HTERT RPE-1 (cell line): ENCODE measurements around the gene GTSE1.

Experiments
- in situ Hi-C: fragments of 300-500 bp; cut with MboI; formaldehyde crosslinking; loops from 4 replicates; pipeline ENCODE4 v1.14.3; 2020; ENCODE audit warnings: low sequenced_read_pairs

Gene GTSE1

DNA sequence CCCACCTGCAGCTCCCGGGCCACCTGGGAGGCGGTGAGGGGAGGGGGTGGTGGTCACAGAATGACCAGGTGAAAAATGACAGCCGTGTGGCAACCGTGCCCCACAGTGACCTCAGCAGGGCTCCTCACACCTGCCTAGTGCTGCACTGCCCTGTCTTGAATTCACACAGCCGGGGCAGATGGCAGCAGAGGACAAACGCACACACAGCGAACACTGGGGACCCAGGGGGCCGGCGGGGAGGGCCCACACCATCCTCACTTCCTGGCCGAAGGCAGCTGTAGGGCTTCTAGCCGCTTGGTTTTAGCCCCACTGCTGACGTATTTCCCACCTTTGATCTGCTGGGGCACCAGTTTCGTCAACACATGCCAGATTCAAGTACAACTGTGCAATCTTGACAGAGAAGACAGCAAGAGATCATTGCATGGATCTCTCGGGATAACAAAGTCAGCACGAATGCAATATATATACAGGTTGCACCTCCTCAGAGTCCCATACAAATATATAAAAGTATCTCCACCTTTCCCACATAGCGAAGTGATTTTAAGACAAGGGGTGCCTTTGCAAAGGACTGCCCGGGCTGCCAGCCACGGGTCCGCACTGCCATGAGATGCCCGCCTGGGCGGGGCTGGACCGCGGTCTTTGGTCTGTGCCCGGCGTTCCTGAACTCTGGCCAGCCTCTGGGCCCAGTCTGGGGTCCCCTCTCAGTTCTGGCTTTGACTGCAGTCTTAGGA lies 65.7 kb downstream of the GTSE1 start:
- in situ Hi-C loops: loop anchor here (25.0 kb wide), 1 partner anchor 175 kb away; the partner anchor contains the start of gene CELSR1

GRCh38 chr22:46362934-46363515 lies 66.4 kb downstream of the GTSE1 start:
- in situ Hi-C loops: loop anchor here (25.0 kb wide), 1 partner anchor 174 kb away; the partner anchor contains the start of gene CELSR1

DNA sequence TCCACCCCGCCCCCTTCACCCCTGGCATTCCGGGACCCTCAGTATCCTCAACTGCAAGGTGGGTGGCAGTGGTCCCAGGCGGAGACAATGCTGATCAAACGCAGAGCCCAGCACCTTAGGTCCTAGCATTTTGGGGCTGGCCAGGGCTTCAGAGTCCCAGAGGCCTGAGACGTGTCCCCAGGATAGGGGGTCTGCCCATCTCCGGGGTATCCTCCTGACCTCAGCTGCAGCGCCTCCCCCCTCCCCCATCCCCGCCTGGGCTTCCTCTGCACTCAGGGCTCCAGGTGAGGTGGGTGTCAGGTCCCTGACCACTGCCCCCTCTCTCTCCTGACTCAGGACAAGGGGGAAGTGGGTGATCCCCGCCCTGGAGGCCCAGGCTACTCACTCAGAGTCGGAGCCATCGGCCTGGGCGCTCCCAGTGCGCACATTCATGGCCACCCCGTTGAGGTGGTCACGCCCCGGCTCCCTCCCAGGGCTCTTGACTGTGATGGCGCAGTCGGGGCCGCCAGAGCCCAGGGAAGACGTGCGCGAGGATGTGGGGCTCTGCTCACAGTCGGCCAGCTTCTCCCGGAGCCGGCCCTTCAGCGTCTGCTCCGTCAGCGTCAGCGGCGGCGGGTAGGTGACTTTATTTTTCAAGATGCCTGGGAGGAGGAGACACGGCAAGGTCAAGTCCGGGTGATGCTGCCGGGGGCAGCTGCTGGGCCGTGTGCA lies 67.1 kb downstream of the GTSE1 start:
- in situ Hi-C loops: loop anchor here (25.0 kb wide), 1 partner anchor 174 kb away; the partner anchor contains the start of gene CELSR1

- in situ Hi-C loops: loop anchor here (25.0 kb wide), 1 partner anchor 173 kb away; the partner anchor contains the start of gene CELSR1
Measured at GRCh38 chr22:46364341-46365165, 67.9 kb downstream of the GTSE1 start.

DNA sequence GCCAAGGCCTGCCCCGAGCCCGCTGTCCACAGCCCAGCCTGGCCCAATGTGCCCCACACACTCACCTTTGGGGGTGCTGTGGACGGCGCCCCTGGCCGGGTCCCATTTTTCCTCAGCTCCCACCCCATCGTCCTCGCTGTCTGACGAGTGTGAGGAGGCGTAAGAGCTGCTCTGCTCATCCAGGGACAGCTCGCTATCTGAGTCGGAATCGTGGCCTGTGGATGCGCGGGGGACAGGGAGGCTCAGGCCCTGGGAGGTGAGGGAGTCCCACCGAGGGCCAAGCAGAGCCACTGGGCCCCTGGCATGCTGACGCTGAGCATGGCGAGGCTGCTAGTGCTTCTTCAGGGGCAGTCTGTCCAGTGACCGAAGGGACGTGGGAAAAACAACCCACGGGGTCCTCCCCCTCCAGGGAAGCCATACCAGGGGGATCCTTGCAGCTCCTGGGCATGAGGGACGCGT lies 68.5 kb downstream of the GTSE1 start:
- in situ Hi-C loops: loop anchor here (25.0 kb wide), 1 partner anchor 172 kb away; the partner anchor contains the start of gene CELSR1

DNA sequence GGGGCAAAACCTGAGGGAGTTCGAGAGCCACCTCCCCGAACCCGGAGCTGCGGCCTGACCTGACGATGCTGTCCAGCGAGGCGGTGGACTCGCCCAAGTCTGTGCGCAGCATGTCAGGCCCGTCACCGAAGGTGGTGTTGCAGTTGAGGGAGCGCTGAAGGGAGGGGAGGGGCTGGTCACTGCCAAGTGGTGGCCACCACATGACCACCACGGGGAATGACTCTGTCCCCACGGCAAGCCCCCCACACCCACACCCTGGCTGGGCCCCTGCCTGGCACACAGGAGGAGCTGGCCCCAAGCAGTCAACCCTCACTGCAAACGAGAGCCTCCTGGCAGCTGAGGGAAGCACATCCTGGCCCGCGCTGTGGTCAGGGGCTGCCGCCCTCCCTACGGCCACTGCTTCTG lies 69.7 kb downstream of the GTSE1 start:
- in situ Hi-C loops: loop anchor here (25.0 kb wide), 1 partner anchor 171 kb away; the partner anchor contains the start of gene CELSR1

DNA sequence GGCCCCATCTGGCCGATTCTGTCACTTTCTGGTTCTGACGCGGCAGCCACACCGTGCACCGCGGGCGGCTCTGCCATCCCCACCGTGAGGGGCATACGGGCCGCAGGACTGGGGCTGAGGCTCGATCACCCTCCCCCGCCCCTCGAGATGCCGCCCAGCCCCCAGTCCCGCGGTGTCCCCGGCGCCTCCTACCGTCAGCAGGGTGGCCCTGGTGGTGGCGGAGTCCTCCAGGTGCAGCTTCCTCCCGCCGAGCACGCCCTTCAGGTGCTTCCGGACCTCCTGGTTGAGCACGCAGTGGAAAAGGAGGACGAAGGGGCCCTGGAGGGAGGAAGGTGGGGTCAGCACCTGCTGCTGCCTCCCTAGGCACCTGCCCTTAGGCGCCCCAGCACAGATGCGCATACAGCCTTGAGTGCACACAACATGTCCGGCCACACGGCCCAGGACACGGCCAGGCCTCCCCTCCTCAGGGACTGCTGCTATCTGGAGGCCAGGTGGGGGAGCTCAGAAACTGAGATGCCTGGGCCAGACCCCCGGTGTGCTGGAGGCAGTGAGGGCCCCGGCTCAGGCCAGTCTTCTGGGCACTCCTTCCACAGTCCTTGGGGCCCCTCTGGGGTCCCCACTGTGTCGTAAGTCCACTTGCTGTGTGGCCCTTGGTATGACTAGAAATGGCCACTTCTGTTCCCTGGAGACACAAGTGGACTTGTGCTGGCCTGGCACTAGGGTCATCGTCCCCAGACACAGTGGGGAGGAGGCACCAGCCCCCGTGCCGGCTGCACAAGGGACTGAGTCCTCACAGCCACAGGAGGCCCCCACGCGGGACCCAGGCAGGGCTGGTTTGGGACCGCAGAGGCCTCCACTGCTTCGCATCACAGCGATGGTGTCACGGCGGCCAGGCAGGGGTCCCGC lies 70.4 kb downstream of the GTSE1 start:
- in situ Hi-C loops: loop anchor here (25.0 kb wide), 1 partner anchor 170 kb away; the partner anchor contains the start of gene CELSR1

- in situ Hi-C loops: loop anchor here (25.0 kb wide), 1 partner anchor 170 kb away; the partner anchor contains the start of gene CELSR1
Measured at GRCh38 chr22:46367707-46368191, 71.1 kb downstream of the GTSE1 start.

DNA sequence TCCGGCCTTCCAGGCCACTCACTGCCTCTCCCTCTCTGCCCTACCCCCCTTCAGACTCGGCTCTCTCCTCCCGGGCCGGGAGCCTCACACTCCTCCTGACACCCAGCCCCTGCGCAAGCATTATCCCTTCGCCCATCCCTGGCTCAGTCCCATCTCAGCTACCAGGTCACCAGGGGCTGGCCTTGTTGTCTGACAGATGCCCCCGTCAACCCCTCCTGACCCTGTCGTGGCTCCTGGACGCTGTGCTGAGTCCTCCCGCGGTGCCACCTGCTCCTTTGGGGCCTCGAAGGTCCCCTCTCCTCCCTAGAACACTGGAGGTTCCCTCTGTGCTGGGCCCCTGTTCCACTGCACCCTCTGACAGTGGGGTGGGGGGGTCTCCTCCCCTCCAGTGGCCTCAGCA lies 71.8 kb downstream of the GTSE1 start:
- in situ Hi-C loops: loop anchor here (25.0 kb wide), 1 partner anchor 169 kb away; the partner anchor contains the start of gene CELSR1

DNA sequence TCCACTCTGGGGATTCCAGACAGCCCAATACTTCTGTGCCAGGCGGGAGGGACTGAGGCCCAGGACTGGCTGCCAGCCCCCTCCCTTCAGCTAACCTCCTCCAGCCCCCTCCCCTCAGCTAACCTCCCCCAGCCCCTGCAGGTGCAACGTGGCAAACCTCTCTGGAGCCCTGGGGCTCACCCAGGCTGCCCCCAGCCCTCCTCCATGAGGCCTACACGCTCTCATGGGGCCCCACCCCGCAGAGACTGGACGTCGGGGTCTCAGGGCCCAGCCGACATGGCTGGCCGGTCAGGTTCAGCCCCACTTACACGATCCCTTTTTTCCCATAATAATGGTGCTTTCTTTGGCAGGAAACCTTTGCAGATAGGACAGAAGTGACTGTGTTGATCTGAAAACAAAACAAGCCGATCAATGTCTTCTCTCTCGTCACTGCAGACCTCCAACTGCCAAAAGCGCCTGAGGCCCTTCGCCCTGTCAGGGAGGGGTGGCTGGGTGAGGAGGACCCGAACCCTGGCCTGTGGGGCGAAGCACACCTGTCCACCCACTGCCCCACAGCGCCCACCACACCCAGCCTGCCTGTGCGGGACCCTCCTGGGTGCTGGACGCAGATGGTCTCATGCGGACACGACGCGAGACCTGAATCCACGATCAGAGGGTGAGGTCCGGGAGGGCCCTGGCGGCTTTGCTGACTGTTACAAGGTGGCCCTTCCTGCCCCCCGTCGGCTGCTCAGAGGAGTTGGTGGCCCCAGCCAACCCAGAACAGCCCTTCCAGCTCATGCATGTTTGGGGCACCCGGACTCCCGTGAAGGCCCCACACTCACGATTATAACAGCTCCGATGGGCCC lies 72.4 kb downstream of the GTSE1 start:
- in situ Hi-C loops: loop anchor here (25.0 kb wide), 1 partner anchor 168 kb away; the partner anchor contains the start of gene CELSR1

- in situ Hi-C loops: loop anchor here (25.0 kb wide), 1 partner anchor 167 kb away; the partner anchor contains the start of gene CELSR1
Measured at GRCh38 chr22:46369716-46370583, 73.3 kb downstream of the GTSE1 start.

DNA sequence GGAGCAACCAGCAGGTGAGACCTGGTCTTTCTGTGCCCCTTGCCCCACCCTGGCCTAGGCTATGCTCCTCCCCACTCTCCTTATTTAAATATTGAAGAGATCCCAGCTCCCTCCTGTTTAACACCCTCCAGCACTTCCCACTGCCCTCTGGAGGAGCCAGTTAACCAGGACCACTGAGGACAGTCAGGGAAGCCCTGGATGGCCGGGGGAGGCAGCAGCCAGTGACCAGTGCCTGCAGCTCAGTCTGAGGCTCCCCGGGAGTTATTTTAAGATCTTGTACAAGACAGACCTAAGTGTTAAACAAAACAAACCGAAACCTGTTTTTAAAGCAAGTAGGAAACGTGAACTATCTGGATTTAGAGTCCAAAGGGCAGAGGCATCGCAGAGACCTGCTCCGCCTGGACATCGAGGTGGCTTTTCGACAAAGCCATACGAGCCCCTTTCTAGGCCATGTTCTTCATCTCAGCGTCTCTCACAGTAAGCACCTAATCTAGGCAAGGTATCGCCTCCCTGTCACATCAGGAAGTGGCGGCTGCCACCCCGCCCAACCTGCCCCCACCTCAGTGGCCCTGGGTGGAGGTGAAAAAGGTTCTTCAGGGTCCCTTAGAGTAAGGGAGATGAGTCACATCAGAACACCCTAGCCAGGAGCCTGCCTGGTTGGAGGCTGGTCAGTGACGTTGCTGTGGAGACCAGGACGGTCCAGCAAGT lies 74.1 kb downstream of the GTSE1 start:
- in situ Hi-C loops: loop anchor here (25.0 kb wide), 1 partner anchor 167 kb away; the partner anchor contains the start of gene CELSR1

DNA sequence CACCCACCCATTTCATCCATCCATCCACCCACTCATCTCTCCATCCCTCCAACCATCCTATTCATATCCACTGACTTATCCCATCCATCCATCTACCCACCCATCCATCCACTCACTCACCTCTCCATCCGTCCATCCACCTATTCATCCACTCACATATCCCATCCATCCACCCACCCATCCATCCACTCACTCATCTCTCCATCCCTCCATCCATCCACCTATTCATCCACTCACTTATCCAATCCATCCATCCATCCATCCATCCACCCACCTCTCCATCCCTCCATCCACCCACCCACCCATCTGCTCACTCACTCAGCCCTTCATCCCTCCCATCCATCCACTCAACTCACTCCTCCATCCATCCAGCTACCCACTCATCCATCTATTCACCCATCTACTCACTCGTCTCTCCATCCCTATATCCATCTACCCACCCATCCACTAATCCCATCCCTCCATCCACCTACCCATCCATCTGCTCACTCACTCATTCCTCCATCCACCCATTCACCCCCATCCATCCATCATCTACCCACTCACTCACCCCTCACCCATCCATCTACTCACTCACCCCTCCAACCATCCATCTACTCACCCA lies 75.1 kb downstream of the GTSE1 start:
- in situ Hi-C loops: loop anchor here (25.0 kb wide), 1 partner anchor 166 kb away; the partner anchor contains the start of gene CELSR1

GRCh38 chr22:46372686-46373085 lies 76.0 kb downstream of the GTSE1 start:
- in situ Hi-C loops: loop anchor here (25.0 kb wide), 1 partner anchor 165 kb away; the partner anchor contains the start of gene CELSR1

GRCh38 chr22:46373159-46373558 lies 76.5 kb downstream of the GTSE1 start:
- in situ Hi-C loops: loop anchor here (25.0 kb wide), 1 partner anchor 164 kb away; the partner anchor contains the start of gene CELSR1
